Chondrocyte (in vitro differentiated cells): ENCODE data around the gene FFAR1. TPM values are rescaled to one million over a fixed set of nuclear protein-coding genes. Genes with fewer than 3 reads are reported as not detected.
"Not testable (repeated sequence)": the region's sequence is repeated elsewhere in the genome, so short reads cannot be mapped to it uniquely, and the experiment has no call there.

ENCODE experiments used
- DNase-seq: peaks from one replicate; pipeline ENCODE4 v3.0.0; 2021; ENCODE audit warnings: mixed read lengths, low spot score
- H3K27ac Mint-ChIP-seq: one replicate; pipeline ENCODE4 v1.8.0; 2021; ENCODE audit warnings: mild to moderate bottlenecking, moderate library complexity, mixed read lengths; ENCODE audit not compliant: unreplicated experiment
- H3K27me3 Mint-ChIP-seq: 2 replicates; pipeline ENCODE4 v1.8.0; 2021; ENCODE audit warnings: low read depth, mixed read lengths
- H3K36me3 Mint-ChIP-seq: 2 replicates; pipeline ENCODE4 v1.8.0; 2021; ENCODE audit warnings: low read depth, mixed read lengths
- H3K4me1 Mint-ChIP-seq: 2 replicates; pipeline ENCODE4 v1.8.0; 2021; ENCODE audit warnings: low read depth, mild to moderate bottlenecking, mixed read lengths
- H3K4me3 Mint-ChIP-seq: one replicate; pipeline ENCODE4 v1.8.0; 2021; ENCODE audit warnings: mild to moderate bottlenecking, moderate library complexity, mixed read lengths; ENCODE audit not compliant: unreplicated experiment
- H3K9me3 Mint-ChIP-seq: 2 replicates; pipeline ENCODE4 v1.8.0; 2021; ENCODE audit warnings: low read depth, mixed read lengths
- total RNA-seq: library from RNA; stranded (reverse); gene quantifications from 3 replicates; pipeline ENCODE4 v1.2.1, GENCODE V29; 2021
- TF ChIP-seq, protein P1 (sequence below): fragments of 200-600 bp; sonication (generic); IDR thresholded peaks from 2 replicates; pipeline ENCODE4 v1.5.0; 2021; ENCODE audit warnings: antibody characterized with exemption, mild to moderate bottlenecking, moderate library complexity

Gene FFAR1
- total RNA-seq, 1 donor from 2014 or later: not detected

DNA sequence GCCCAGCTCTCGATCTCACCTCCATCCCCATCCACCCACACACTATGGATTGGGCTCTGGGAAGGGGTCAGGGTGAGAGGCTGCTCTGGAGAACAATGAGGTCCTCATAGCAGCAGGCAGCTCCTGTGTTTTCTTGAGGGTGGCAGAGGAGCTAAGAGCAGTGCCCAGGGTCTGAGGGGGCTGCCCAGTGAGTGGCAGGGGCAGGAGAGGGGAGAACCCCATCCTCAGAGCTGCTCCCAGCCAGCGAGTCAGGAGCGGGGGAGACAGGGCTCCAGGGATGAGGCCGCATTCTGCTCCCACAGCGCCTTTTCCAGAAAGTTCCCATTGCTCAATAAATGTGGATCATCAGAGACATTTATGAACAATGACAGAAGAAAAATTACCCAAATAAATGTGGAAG, 12.4 kb downstream of the FFAR1 start:
- H3K36me3 Mint-ChIP-seq, H3K4me1 Mint-ChIP-seq, H3K9me3 Mint-ChIP-seq, H3K4me3 Mint-ChIP-seq, DNase-seq, H3K27ac Mint-ChIP-seq: not testable (repeated sequence)
- peaks cover 24% of the 10 kb centered on the region for H3K27me3 Mint-ChIP-seq

DNA sequence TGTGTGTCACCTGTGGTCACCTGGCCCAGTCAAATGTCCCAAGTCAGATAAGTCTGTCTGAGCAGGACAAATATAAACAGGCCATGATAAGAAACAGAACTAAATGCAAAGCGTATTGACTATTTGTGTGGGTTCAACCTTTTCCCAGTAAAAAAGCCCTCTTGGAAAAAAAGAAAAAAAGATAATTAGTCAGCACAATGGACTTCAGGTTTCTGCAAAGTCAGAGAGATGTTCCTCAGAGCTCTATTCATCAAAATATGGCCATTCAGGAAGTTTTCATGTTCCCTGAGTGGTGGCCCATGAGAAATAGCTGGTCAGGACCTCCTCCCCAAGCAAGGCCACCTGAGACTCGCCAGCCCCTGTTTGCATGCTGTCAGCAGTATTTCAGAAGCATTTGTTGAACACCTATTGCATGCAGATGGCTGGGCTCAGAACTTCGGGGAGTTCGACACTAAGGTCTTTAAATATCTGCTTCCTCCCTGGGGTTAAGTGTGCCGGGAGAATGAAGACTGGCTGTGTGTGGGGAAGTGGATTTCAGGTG, 13.2 kb downstream of the FFAR1 start:
- TF ChIP-seq, protein P1, sequence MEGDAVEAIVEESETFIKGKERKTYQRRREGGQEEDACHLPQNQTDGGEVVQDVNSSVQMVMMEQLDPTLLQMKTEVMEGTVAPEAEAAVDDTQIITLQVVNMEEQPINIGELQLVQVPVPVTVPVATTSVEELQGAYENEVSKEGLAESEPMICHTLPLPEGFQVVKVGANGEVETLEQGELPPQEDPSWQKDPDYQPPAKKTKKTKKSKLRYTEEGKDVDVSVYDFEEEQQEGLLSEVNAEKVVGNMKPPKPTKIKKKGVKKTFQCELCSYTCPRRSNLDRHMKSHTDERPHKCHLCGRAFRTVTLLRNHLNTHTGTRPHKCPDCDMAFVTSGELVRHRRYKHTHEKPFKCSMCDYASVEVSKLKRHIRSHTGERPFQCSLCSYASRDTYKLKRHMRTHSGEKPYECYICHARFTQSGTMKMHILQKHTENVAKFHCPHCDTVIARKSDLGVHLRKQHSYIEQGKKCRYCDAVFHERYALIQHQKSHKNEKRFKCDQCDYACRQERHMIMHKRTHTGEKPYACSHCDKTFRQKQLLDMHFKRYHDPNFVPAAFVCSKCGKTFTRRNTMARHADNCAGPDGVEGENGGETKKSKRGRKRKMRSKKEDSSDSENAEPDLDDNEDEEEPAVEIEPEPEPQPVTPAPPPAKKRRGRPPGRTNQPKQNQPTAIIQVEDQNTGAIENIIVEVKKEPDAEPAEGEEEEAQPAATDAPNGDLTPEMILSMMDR: no peak
- no peaks in the 10 kb centered on the region for H3K9me3 Mint-ChIP-seq
- H3K4me3 Mint-ChIP-seq: no peak overlapping the region
- H3K36me3 Mint-ChIP-seq: no peaks in the 10 kb centered on the region
- peaks cover 22% of the 10 kb centered on the region for H3K27me3 Mint-ChIP-seq
- H3K27ac Mint-ChIP-seq: no peak overlapping the region
- no peaks in the 10 kb centered on the region for H3K4me1 Mint-ChIP-seq
- DNase-seq: no peak

DNA sequence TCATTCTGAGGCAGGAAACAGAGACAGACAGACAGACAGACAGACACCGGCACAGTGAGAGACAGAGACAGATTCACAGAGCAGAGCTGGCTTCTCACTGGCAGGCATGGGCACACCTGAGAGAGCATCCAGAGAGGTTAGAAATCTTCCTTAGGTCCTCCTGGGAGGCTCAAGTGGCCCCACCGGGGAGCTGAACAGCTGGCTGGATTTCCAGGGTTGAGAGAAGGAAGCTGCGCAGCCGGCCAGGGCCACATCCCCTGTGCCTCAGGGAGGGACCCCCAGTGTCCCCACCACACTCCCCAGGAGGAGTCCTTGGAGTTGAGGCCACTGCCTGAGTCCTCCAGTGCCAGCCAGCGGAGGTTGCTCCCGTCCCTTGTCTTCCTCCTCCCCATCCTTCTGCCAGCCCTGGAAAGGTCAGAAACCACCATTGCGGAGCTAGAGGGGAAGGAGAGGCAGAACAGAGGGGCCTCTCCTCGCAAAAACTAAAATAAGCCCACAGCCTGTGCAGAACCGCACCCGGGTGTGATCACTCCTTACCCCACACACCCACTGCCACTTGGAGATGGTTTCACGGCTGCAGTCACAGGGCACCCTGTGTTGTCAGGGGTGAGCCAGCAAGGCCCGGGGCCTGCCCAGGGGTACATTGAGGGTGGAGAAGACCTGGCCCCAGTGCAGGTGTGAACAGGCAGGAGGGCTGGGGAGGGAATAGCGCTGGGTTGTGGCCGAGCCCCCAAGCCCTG, 14.7 kb downstream of the FFAR1 start:
- no peak overlapping the region for H3K4me3 Mint-ChIP-seq
- TF ChIP-seq, protein P1: no peak
- no peaks in the 10 kb centered on the region for H3K36me3 Mint-ChIP-seq
- DNase-seq: no peak
- H3K27ac Mint-ChIP-seq: no peak overlapping the region
- peaks cover 16% of the 10 kb centered on the region for H3K27me3 Mint-ChIP-seq
- H3K4me1 Mint-ChIP-seq: no peaks in the 10 kb centered on the region
- H3K9me3 Mint-ChIP-seq: no peaks in the 10 kb centered on the region

DNA sequence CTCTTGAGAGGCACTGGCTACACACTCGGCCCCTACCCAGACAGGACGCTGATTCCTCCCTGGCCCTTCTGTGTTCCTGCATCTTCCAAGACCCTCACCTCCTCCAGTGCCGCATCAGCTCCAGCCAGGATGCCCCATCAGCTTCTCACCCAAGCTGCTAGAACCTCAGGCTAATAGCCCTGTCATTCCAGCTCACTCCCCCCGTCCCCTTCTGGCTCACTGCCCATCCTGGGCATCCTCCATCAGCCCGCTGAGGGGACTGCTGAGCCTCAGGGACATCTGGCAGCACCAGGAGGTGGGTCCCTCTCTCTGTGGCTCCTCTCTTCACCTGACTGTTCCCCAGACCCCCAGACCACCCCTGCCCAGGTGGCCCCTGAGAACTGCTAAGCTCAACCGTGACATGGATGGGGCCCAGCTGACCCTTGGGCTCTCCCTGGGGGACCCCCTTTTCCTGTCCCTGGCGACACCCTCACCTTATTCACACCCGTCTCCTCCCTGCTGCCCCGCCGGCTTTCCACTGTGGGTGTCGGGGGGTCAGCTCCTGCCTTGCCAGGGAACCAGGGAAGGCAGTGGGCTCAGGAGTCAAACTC, 15.4 kb downstream of the FFAR1 start:
- TF ChIP-seq, protein P1: no peak
- Mint-ChIP-seq H3K36me3 (no peaks in the 10 kb centered on the region), H3K27ac (no peak overlapping the region), H3K4me1 (no peaks in the 10 kb centered on the region), H3K9me3 (no peaks in the 10 kb centered on the region), H3K27me3 (peaks cover 17% of the 10 kb centered on the region), H3K4me3 (no peak overlapping the region)
- no peak for DNase-seq

DNA sequence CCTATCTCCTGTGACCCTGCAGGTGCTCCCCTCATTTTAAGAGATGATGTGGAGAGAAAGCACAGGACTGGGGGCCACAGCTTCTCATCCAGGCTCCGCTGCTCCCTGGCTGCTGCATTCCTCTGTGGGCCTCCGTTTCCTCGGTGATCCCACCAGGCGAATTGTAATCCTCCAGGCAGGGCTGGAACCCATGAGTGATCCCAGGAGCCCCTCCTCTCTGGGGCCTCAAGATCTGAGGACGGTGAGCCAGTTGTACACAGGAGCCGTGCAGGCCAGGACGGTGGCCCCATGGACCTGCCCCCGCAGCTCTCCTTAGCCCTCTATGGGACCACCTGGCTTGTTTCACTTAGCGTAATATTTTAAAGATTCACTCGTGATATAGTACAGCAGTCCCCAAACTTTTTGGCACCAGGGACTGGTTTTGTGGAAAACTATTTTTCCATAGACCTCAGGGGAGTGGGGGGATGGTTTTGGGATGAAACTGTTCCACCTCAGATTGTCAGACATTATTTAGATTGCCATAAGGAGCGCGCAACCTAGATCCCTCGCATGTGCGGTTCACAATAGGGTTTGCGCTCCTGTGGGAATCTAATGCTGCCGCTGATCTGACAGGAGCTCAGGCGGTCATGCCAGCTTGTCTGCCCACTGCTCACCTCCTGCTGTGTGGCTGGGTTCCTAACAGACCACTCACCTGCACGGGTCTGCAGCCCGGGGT, 16.2 kb downstream of the FFAR1 start:
- no peak overlapping the region for H3K4me3 Mint-ChIP-seq
- no peaks in the 10 kb centered on the region for H3K36me3 Mint-ChIP-seq
- no peak overlapping the region for H3K27ac Mint-ChIP-seq
- no peaks in the 10 kb centered on the region for H3K9me3 Mint-ChIP-seq
- no peak for DNase-seq
- TF ChIP-seq, protein P1: no peak
- H3K4me1 Mint-ChIP-seq: no peaks in the 10 kb centered on the region
- peaks cover 19% of the 10 kb centered on the region for H3K27me3 Mint-ChIP-seq
